OCI-LY7 (cell line): ENCODE measurements around the gene TICRR. TPM values are rescaled to one million over a fixed set of nuclear protein-coding genes. Genes with fewer than 3 reads are reported as not detected.

Source experiments
- BruUV-seq: library from RNA; stranded (reverse); fragments of 400-500 nt; replicated peaks from 2 replicates; lab custom pipeline; 2021; lab: Mats Ljungman, UMichigan
- CTCF ChIA-PET: fragments of 300-600 bp; sonication (Branson Sonifier 250); formaldehyde crosslinking; loops from one replicate; lab custom pipeline; 2022; ENCODE audit warnings: antibody characterized with exemption; ENCODE audit not compliant: unreplicated experiment; lab: Charles Lee
- POLR2A ChIA-PET: fragments of 300-600 bp; sonication (Branson Sonifier 250); formaldehyde crosslinking; loops from one replicate; lab custom pipeline; 2022; ENCODE audit warnings: antibody characterized with exemption; lab: Charles Lee
- DNase-seq: peaks from one replicate; pipeline ENCODE4 v3.0.0-alpha.2; 2015; ENCODE audit warnings: low spot score
- H2AFZ ChIP-seq: fragments of 200-600 bp; sonication (generic), shearing (Covaris generic); 2 replicates; pipeline ENCODE4 v1.6.1; 2014; ENCODE audit warnings: mild to moderate bottlenecking, antibody characterized with exemption, low read length, moderate library complexity
- H3K27ac ChIP-seq: fragments of 200-600 bp; sonication (generic); 2 replicates; pipeline ENCODE4 v1.5.1; 2014; ENCODE audit warnings: mixed run types, low read depth, mild to moderate bottlenecking, moderate library complexity, low read length, inconsistent platforms; ENCODE audit not compliant: poor library complexity, severe bottlenecking
- H3K36me3 ChIP-seq: fragments of 200-600 bp; sonication (generic); 2 replicates; pipeline ENCODE4 v1.6.1; 2014; ENCODE audit warnings: mild to moderate bottlenecking, antibody characterized with exemption, low read length, moderate library complexity, mixed read lengths; ENCODE audit not compliant: insufficient read depth
- H3K4me1 ChIP-seq: fragments of 200-600 bp; sonication (generic); 2 replicates; pipeline ENCODE4 v1.5.1; 2014; ENCODE audit warnings: mild to moderate bottlenecking, low read length; ENCODE audit not compliant: insufficient read depth, poor library complexity, severe bottlenecking
- H3K4me2 ChIP-seq: fragments of 200-600 bp; sonication (generic); 2 replicates; pipeline ENCODE4 v1.6.1; 2014; ENCODE audit warnings: mild to moderate bottlenecking, low read length
- H3K4me3 ChIP-seq: fragments of 200-600 bp; sonication (generic); 2 replicates; pipeline ENCODE4 v1.5.1; 2014; ENCODE audit warnings: mild to moderate bottlenecking, low read depth, low read length; ENCODE audit not compliant: poor library complexity, severe bottlenecking
- H3K79me2 ChIP-seq: fragments of 200-600 bp; sonication (generic); 2 replicates; pipeline ENCODE4 v1.6.1; 2016; ENCODE audit warnings: low read depth, mild to moderate bottlenecking, low read length, moderate library complexity, mixed read lengths; ENCODE audit not compliant: insufficient read depth
- H3K9me2 ChIP-seq: fragments of 200-600 bp; sonication (generic); 2 replicates; pipeline ENCODE4 v1.6.1; 2016; ENCODE audit warnings: mild to moderate bottlenecking, low read length, mixed read lengths; ENCODE audit not compliant: insufficient read depth
- H3K9me3 ChIP-seq: fragments of 200-600 bp; sonication (generic); 2 replicates; pipeline ENCODE4 v1.6.1; 2014; ENCODE audit warnings: mild to moderate bottlenecking, mixed run types, low read length, mixed read lengths
- H4K20me1 ChIP-seq: fragments of 200-600 bp; sonication (generic); 2 replicates; pipeline ENCODE4 v1.6.1; 2014; ENCODE audit warnings: mild to moderate bottlenecking, antibody characterized with exemption, low read length, moderate library complexity, mixed read lengths; ENCODE audit not compliant: insufficient read depth
- EZH2phosphoT487 ChIP-seq: fragments of 200-600 bp; sonication (generic); IDR thresholded peaks from 2 replicates; pipeline ENCODE4 v1.6.1; 2018; ENCODE audit warnings: low read depth, borderline replicate concordance, mild to moderate bottlenecking, mixed run types, antibody characterized with exemption, low read length, moderate library complexity, mixed read lengths
- intact Hi-C: fragments of 100-400 bp; cut with micrococcal nuclease; formaldehyde crosslinking; loops from one replicate; pipeline ENCODE4 v1.10.0; 2022; ENCODE audit not compliant: unreplicated experiment
- total RNA-seq, 2 experiments: library from RNA; depleted of rRNA in 1 of 2; stranded (reverse); fragments of >200 nt in 1 of 2; shearing (Covaris generic) in 1 of 2; gene quantifications; 2 replicates each; pipeline ENCODE4 v1.2.3, GENCODE V29; 2014 to 2022
- TF ChIP-seq, protein P1 (sequence below): fragments of 200-600 bp; sonication (generic); conservative IDR thresholded peaks from 2 replicates; pipeline ENCODE4 v1.5.1; 2014; ENCODE audit warnings: mild to moderate bottlenecking, antibody characterized with exemption, low read length, moderate library complexity, mixed read lengths

TICRR gene
- total RNA-seq, 2 experiments from 2014 or later = 25.9 to 44.4 TPM

DNA sequence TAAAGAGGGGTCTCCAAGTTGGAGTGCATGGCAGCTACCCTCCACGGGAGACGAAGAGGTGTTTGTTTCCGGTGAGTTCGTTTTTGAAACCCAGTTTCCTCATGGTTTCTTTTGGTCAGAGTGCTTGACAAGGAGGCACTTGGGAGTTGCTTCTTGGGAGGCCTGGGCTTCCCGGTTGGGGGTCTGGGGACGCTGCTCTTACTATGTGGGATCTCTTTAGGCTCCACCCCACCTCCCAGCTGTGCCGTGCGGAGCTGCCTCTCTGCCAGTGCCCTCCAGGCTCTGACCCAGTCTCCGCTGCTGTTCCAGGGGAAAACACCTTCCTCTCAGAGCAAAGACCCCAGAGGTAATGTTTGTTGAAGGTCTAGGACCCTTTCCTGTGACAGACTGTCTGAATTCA lies 50.4 kb downstream of the TICRR start:
- no peak for DNase-seq
- Histone ChIP-seq H3K27ac (no peak overlapping the region), H3K9me3 (no peaks in the 10 kb centered on the region), H3K4me3 (no peak overlapping the region), H3K36me3 (peaks cover 98% of the 10 kb centered on the region), H4K20me1 (no peaks in the 10 kb centered on the region), H3K79me2 (no peaks in the 10 kb centered on the region), H3K4me1 (no peaks in the 10 kb centered on the region), H3K4me2 (no peak overlapping the region), H2AFZ (no peak overlapping the region), H3K9me2 (no peaks in the 10 kb centered on the region)
- CTCF ChIA-PET = no interaction called here
- TF ChIP-seq, protein P1, sequence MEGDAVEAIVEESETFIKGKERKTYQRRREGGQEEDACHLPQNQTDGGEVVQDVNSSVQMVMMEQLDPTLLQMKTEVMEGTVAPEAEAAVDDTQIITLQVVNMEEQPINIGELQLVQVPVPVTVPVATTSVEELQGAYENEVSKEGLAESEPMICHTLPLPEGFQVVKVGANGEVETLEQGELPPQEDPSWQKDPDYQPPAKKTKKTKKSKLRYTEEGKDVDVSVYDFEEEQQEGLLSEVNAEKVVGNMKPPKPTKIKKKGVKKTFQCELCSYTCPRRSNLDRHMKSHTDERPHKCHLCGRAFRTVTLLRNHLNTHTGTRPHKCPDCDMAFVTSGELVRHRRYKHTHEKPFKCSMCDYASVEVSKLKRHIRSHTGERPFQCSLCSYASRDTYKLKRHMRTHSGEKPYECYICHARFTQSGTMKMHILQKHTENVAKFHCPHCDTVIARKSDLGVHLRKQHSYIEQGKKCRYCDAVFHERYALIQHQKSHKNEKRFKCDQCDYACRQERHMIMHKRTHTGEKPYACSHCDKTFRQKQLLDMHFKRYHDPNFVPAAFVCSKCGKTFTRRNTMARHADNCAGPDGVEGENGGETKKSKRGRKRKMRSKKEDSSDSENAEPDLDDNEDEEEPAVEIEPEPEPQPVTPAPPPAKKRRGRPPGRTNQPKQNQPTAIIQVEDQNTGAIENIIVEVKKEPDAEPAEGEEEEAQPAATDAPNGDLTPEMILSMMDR = no peak
- TF ChIP-seq EZH2phosphoT487 = no peak
- POLR2A ChIA-PET = no interaction called here
- intact Hi-C loops = no loop called here
- no TSS peak for BruUV-seq

DNA sequence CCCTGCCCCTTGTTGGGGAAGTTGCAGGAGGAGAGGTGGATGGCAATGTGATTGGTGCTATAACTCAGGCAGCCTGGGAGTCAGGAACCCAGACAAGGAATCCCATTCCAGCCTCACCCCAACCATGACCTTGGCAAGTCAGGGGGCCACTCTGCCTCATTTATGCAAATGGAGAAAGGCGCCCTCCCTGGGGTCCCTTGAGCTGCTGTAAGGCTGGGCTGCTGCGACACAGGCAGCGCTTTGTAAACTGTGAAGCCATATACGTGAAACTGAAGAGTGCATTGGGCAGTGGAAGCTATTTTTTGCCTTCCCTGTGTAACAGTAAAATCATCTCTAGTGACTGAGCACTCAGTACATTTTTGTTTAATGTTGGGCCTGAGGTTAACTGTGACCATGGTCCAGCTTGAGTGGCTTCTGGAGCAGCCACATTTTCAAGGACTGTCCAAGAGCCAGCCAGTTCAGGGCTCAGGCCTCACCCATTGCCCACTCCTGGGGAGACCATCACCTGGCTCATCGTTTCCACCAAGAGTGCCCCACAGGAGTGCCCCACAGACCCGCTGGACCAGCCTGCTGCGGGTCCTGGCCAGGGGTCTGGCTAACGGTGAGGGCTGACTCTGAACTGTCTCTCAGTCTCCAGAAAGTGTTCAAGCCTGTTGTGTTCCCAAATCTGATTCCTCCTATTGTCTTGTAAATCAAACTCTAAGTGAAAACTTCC lies 52.1 kb downstream of the TICRR start:
- Histone ChIP-seq H3K9me3 (no peaks in the 10 kb centered on the region), H4K20me1 (no peaks in the 10 kb centered on the region), H3K79me2 (no peaks in the 10 kb centered on the region), H3K4me2 (no peak overlapping the region), H3K27ac (no peak overlapping the region), H3K4me3 (no peak overlapping the region), H3K4me1 (no peaks in the 10 kb centered on the region), H3K36me3 (peaks cover 98% of the 10 kb centered on the region), H3K9me2 (no peaks in the 10 kb centered on the region), H2AFZ (no peak overlapping the region)
- TF ChIP-seq EZH2phosphoT487 = no peak
- TF ChIP-seq, protein P1 = no peak
- no peak for DNase-seq
- ChIA-PET CTCF (no interaction called here), POLR2A (interaction anchor here (0.7 kb wide), 1 partner anchor 13 kb away, joined by 3 read pairs; no protein-coding TSS in a partner anchor)
- no TSS peak for BruUV-seq
- intact Hi-C loops = no loop called here

DNA sequence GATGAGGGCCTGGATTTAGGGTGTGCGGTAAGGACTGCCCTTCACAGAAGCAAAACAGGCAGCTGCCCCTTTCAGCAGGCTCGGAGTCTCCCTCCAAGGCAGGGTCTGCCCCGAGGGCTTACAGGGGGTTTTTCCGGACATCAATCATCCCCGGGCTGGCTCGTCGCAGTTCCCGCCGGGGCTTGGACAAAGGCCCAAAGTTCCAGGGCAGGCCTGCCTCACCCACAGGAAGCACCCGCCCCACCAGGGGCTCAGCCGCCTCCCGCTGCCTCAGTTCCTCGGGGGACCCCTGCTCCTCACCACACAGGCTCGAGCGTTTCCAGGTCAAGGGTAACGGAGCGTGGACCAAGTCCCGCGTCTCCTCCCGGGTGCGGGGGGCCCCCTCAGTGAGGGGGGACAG lies 53.0 kb downstream of the TICRR start:
- DNase-seq = no peak
- peaks cover 91% of the 10 kb centered on the region for H3K36me3 ChIP-seq
- H2AFZ ChIP-seq = no peak overlapping the region
- intact Hi-C loops = no loop called here
- no peaks in the 10 kb centered on the region for H3K9me3 ChIP-seq
- H3K4me3 ChIP-seq = no peak overlapping the region
- H3K79me2 ChIP-seq = no peaks in the 10 kb centered on the region
- TF ChIP-seq EZH2phosphoT487 = no peak
- TF ChIP-seq, protein P1 = no peak
- ChIA-PET POLR2A (interaction anchor here (1.1 kb wide), 1 partner anchor 17 kb away, joined by 3 read pairs; no protein-coding TSS in a partner anchor), CTCF (no interaction called here)
- no peaks in the 10 kb centered on the region for H3K9me2 ChIP-seq
- H4K20me1 ChIP-seq = no peaks in the 10 kb centered on the region
- no TSS peak for BruUV-seq
- no peaks in the 10 kb centered on the region for H3K4me1 ChIP-seq
- no peak overlapping the region for H3K27ac ChIP-seq
- no peak overlapping the region for H3K4me2 ChIP-seq
